Activated CD4-positive, alpha-beta T cell treated with anti-CD3 and anti-CD28 coated beads for 4 hours (primary cell): ENCODE results near the gene C9orf78.

Source experiments
- DNase-seq, 2 donors: peaks; one replicate each; pipeline ENCODE4 v3.0.0-alpha.2; 2020

C9orf78 gene

DNA sequence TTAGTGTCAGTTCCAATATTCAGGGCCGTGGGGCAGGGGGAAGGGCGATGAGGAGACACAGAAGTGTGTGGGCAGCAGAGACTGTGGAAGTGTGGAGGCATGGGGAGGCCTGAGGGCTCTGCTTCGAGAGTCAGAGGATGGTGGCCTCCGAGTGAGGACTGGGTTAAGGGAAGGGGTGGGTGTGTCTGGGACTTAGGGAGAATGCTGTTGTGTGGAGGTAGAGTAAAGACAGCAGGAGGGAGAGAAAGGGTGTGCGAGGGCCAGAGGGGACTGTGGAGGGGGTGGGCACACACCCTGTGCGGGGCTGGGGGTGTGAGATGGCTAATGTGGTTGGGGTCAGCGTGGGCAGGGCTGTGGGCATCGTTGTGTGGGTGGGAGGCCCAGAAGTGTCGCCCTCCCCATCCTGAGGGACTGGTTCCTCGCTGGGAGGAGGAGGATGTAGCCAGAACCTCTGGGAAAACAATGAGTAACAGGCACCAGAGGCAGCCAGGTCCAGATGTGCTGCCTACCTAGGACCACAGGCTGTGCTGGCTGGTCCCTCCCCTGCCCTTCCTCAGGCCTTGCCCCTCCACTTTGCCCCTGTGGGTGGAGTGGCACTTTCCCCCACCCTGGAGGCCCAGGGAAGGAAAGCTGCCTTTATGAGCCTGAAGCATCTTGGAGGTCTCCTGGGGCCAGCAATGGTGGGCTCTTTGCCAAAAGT lies 4.4 kb upstream of the C9orf78 start:
- no peak for DNase-seq

DNA sequence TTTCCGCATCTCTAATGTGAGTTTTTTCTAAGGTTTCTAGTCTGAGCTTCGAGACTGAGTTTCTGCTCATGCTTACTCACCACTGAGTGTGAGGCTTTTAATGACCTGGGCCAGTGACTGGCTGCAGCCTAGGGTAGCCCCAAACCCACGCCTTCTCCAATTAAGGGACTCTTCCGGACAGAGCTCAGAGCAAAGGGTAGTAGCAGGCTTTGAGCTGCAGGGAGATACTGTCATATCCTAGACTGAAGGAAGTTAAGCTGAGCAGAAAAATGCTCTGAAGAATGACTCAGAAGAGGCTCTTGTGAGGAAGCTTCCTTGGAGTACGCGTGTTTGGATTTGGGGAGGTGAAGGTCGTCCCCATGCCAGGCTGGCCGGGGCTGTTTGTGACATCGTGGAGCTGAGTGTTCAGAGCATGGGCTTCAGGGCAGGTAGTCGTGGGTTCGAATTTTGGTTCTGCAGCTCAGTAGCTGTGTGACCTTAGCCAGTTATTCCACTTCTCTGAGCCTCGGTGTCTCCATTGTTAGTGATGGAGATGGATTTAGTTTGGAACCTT lies 3.7 kb upstream of the C9orf78 start:
- no peak for DNase-seq

DNA sequence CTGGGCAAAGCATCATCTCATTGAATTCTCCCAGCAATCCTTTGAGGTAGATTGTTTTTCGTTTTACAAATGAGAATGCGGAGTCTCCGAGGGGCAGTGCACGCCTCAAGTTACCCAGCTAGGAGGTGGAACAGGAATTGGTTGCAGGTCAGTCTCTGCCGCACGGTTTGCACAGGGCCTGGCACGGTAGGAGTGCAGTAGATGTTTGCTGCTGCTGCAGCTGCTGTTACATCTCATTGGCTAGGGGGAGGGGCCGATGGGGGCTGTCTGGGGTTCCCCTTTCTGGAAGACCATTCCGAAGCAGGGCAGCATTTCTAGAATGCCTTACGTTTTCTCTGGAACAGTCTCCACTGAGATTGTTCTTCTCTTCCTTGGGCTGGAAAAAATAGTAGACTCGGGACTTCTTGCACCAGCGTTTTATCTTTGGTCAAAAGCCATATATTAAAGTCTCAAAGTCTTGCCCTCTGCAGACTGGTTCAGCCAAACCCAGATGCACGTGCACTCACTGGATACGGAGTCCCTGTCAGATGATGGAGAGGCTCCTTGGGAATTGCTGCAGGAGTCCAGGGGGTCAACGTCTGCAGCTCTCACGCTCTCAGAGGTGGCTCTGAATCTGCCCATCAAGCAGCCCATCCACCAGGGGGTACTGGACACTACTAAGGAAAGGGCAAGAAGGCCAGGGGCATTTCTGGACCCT lies 1.4 kb upstream of the C9orf78 start:
- peak; percentile 47 to 56 for DNase-seq

DNA sequence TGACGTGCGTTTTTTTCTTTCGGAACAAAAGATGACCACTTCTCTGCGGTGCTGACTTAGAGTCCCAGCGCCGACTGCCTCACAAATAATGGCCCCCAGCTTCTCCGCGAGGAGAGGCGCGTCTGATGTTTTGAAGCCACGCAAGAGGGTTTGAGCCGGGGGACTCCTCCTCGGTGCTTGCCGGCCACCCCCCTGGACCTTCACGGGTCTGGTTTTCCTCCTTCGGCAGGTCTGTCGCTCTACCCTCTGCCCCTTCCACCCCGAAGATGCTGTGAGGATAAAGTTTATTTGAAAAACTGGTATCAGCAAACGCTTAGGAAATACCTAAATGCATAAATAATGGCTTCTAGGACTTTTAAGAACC lies 767 bp upstream of the C9orf78 start:
- no peak for DNase-seq

DNA sequence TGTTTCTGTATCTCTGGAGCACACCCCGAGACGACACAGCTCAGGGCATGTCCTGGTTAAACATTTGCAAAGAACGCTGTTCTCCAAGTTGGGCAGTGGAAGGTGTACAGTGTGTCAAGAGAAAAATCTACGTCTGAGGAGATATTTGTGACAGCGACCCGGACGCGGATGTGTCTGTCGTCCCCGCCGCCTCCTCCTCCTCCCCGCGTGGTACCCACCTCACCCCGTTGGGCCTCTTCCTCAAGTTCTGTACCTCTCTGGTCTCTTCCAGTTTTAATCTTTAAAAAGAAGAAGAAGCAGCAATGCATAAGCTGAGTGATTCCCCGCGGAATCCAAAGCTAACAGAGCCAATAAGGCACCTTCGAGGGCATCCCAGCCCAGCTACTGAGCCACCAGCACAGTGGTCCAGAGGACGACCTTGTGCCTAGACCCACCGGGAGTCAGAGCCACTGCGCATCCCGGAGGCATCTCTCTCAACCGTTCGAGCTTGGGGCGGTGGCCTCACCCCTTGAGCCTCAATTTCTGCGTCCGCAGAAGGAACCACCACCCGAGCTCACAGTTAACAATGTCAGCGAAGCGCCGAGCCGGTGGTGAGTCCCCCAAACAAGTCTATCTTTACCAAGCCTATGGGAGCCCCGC lies 467 bp downstream of the C9orf78 start:
- DNase-seq, result peak; percentile 38 to 53

DNA sequence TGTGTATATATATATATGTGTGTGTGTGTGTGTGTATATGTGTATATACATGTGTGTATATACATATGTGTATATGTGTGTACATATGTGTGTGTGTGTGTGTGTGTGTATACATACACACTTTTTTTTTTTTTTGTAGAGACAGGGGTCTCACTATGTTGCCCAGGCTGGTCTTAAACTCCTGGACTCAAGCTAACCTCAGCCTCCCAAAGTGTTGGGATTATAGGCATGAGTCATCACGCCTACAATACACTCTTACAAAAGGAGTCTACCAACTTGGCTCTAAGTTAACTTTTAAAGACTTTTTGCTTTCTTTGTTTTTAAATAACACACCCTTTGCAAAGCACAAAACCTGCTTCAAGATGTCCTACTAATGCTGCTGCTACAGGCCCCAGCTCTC lies 2.1 kb downstream of the C9orf78 start:
- DNase-seq, result no peak

DNA sequence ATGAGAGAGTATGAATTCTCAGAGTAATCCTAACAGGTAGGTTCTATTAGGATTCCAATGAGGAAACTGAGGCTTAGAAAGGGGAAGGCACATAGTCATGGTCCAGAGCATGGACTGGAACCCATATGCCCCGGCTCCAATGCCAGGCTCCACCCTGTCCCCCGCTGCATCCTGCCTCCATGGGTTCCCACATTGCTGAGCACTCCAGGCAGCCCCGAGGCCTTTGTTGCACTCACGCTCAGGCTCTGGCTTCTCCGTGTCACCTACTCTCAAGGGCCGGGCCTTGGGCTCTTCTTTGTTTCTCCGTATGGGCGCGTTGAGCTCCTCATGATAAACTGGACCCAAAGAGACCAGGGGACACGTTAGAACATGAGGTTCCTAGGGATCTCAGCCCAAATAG lies 6.1 kb downstream of the C9orf78 start:
- DNase-seq, result no peak

DNA sequence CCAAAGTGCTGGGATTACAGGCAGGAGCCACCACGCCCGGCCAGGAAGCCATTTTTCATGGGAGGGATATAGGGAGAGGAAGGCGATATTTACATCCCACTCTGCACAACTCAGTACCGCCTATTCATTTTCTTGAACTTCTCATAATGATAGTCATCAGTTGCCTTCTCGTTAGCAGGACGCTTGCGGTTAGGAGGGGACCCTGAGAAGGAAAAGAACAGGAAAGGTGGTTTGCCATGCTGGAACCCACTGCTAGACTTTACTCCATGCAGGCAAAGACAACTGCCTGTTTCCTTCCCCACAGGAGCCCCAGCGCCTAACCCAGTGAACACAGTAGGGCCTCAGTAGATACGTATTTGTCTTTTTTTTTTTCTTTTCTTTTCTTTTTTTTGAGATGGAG lies 7.0 kb downstream of the C9orf78 start:
- DNase-seq, result no peak

DNA sequence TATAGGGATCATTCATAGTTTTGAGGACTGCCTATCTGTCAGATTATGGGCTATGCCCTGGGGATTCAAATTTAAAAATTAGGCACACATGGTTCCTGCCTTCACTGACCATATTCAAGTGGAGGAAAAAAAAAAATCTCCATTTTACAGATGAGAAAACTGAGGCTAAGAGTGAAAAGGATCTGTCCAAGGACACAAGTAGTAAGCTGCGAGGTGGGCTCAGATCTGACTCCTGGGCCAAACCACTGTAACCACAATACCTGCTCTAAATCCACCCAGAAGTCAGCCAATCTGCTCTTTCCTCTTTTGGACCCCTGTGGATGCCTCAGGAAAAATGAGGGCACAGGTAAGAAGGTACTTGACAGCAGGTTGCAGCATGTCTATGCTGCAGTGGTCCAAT lies 8.3 kb downstream of the C9orf78 start:
- DNase-seq, result no peak

DNA sequence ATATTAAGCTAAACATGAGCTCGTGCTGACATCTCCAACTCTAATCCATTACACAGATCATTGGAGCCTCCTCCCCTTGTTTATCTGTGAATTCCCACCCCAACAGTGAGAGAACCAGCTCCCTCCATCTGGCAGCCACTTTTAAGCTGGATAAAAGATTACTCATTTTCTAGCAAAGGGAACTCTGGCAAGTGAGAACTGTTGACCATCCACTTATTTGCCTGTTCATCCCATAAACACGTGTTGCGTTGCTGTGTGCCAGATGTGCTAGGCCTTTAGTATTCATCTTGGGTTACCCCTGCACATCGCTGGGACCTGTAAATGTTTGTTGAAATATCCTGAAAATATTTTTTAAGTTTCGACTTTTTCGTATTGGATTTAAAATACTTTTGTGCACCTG lies 8.7 kb downstream of the C9orf78 start:
- no peak for DNase-seq

DNA sequence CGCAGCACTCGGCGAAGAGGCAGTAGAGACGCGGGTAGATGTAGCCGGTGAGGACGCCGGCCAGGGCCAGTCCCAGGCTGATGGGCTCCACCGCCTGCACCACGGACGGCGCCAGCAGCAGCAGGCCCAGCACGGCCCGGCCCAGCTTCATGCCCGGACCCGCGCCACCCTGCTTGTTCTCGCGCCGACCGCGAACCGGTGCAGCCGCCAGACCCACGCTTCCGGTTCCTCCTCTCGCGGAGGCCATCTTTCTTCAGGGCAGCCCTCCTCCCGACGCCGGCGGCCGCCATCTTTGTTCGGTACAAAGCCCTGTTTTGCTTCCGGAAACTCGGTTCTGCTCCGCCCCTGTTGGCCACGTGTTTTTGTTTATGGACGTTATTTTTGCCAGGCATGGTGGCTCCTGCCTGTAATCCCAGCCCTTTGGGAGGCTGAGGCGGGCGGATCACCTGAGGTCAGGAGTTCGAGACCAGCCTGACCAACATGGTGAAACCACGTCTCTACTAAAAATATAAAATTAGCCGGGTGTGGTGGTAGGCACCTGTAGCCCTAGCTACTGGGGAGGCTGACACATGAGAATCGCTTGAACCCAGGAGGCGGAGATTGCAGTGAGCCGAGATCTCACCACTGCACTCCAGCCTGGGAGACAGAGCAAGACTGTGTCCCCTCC lies 11.0 kb downstream of the C9orf78 start, which contains the start of gene TOR1A:
TSS of gene TOR1A (minus strand) at position 202 of the 667 bp plus-strand sequence. CDS start at position 151, 51 bp downstream.
- peak; percentile 89 to 90 for DNase-seq

DNA sequence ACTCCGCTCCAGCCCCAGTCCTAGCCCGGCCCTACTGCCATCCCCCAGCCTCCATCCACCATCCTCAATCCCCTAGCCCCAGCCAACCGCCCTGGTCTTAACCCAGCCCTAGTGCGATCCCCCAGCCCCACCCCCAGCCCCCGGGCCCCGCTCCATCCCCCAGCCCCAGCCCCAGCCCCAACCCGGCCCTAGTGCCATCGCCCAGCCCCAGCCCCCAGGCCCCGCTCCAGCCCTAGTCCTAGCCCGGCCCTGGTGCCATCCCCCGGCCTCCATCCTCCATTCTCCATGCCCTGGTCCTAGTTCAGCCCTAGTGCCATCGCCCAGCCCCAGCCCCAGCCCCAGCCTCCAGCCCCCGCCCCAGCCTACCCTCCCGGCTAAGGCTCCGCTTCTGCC lies 11.5 kb downstream of the C9orf78 start:
- no peak for DNase-seq

DNA sequence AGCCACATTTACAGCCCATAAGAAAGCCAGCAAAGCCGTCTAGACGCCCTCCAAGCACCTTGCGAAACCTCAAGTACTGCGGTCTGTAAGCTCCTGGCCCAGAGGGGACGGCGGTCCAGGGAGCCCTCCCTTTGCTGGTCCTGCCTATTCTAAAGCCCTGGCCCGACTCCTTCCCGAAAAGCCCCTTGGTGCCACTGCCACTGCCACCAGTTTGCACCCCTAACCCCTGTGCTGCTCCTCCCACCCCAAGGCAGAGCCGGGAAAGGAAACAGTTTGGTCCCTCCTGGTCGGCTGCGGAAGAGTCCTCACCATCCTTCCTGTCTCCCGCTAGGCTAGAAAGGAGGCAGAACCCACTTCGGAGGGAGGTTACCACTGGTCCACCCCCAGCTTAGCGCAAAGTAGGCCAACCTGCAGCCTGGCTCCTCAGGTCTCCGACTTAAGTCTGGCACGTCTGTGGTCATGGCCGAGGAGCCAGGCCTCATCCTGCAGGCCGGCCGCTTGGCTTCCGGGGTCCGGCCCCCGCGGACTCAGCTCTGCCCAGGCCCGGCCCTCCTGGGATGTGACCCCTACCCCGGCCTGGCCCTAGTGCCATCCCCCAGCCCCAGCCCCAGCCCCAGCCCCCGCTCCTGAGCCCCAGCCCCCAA lies 12.1 kb downstream of the C9orf78 start:
- no peak for DNase-seq

DNA sequence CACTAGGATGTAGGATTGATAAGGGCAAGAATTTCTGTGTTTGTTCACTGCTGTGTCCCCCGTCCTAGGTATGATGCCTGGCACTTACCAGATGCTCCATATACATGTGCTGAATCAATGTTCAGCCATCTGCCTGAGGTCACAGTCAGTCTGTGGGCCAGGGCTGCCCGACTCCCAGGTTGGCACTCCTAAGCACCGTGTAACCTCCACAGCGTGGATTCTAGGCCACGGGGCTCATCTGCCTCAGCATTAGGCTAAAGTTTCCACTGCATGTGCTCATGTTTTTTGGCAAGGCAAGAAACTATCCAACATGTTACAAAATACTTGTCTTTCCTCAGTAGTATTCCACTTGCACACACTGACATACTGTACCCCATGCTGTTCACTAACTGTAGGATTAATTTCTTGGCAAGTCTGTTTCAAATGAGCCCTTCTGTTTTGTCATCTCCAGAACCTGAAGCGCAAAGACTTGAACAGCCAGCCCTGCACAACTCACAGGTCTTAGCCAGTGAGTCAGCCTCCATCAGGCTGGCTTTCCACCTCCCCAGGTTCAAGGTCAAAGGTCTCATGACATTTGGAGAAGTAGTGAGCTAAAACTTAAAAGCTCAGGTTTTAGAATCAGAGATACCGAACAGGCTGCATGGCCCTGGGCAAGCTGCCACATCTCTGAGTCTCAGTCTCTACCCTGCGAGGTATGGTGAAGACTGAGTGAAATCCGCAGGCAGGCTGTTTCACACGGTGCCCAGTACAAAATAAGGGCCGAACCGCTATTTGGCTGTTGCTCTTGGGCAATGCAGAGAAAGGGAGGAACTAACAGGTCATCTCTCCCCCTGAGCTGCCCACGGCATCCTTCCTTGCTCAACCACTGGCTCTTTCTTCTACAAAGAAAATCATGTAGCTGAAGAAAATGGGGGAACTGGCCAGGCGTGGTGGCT lies 18.3 kb downstream of the C9orf78 start:
- no peak for DNase-seq

DNA sequence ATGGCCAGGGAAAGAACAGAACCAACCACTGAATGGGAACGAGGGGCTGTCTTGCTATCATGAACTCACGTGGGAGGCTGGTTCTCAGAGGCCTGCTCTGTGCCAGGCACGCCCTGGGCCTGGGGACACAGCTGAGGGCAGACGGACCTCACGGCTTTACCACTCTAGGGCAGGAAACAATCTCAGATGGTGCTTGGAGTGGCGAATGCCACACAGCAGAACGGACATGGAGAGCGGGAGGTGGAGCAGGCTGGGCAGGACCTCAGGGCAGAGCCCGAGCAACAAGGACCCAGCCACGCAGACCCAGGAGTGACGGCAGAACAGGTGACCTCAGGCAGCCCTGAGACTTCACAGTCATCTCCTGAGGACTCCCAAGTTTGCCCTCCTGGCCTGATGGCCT lies 19.8 kb downstream of the C9orf78 start:
- no peak for DNase-seq

DNA sequence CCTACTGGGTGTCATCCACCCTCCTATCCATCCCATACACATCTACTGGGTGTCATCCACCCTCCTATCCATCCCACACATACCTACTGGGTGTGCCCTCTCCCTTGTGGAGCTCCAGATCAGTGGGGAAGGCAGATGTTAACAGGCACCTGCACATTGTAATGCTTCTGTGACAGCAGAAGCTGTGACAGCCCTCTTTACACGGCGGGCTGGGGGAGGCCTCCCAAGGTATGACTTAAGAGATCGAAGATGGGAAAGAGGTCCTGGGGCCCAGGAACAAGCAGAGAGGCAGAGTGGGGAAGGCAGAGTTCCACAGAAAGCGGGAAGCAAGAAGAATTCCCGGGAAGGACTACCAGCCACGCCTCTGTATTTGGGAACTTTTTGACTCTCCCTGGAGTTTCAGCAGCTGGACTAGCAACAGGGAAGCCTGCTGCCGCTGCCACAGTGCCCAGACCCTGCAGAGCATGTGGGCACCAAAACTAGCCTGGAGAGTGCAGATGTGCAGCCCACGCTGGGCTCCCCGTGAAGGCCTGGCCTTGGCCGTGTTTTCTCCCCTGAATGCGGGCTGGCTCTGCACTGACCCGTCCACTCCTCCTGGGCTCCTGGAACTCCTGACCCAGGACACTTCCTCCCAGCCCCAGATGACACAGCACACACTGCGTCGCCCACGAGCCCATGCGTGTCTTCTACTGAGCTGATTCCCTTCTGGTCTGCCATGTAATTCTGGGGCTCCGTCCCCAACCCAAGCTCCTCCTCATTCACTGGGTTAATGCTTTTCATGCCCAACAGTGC lies 20.4 kb downstream of the C9orf78 start:
- no peak for DNase-seq

DNA sequence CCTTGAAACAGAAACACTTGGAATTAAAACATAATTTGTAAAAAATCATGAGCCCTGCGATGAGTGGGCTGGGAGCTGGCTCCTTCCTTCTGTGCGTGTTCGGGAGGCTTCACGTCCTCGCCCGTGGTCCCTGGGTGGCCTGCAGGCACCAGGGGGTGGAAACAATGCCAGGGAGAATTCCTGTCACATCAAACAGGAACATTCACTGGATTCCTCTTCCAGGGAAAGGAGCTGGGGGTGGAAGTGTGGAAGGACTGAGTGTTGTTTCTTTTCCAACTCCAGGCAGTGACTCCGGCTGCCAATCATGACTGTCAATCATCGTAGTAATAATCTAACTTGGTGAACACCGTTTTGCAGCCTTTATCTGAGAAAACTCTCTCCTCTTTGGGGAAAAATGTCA lies 21.4 kb downstream of the C9orf78 start:
- no peak for DNase-seq

DNA sequence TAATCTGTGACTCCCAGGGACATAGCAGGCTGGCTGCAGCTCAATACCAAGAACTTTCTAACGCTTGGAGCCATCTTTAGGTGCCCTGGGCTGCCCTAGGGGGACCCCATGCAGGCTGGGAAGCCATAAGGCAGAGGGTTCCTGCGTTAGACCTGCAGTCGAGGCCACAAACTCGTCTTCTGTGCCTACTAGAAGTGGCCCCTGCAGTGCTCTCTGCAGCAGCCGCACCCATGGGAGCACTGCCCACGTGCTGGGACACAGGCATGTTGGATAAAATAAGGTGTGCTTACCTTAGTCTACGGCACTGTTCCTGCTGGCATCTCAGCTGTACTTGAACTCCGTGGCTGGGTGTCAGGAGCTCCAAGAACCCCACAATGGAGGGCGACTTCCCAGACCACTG lies 22.7 kb downstream of the C9orf78 start:
- DNase-seq, result no peak

DNA sequence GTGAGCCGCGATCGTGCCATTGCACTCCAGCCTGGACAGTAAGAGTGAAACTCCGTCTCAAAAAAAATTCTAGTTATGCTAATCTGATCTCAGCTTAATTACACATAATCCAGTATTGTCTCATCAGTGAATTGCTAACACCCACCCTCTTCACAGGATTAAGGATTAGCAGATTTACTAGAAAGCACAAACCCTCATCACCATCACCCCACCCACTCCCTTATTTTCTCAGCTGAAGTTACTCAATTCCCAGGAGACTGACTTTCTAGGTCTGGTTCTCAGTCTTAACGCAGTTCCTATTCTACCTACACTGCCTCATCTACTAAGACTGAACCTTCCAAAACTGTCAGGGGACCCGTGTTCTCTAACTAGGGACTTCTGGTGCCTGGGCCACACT lies 23.1 kb downstream of the C9orf78 start:
- no peak for DNase-seq

DNA sequence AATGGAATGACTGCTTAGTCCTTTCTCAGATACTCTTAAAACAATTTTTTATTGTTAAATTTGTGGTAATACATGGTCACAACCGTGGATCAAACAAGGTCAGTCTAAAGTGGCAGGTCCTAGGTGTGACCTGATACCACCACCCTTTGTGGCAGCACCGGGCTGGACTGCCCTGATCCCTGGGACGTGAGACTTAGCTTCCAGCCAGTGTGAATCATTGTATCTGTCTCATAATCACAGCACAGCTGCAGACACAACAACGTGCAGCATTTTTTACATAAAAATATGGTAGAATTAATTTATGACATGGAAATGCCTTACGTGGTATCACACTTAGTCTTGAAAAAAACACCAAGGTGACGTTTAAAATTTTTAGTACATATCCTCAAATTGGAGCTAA lies 24.3 kb downstream of the C9orf78 start:
- DNase-seq, result no peak

DNA sequence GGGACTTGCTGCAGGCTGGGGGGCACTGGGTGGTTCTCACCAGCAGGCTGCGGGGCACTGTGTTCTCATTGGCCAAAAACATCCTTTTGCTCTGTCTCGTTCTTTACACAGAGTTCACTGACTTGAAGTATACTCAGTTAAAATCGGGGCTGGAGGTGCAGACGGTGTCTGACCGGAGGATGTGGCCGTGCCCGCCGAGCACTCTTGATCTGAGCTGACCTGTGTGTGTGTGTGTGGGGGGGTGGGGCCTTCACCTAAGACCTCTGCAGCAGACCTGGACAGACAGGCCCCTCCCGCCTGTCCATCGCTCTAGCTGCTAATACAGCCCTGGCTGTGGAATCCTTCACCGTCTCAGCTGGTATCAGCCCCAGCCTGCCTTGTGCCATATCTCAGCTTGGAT lies 25.0 kb downstream of the C9orf78 start:
- DNase-seq, result no peak
